Sigmoid colon (tissue), 7 donors: Measurements from ENCODE around the gene GPR39. TPM values are rescaled to one million over a fixed set of nuclear protein-coding genes. Genes with fewer than 3 reads are reported as not detected.

Experiments
- DNase-seq: peaks from one replicate; pipeline ENCODE4 v3.0.0-alpha.2; 2019
- H3K27ac ChIP-seq, 4 donors: fragments of 200-600 bp; sonication (generic); one replicate each; pipeline ENCODE4 v1.5.1; 2016 to 2019; ENCODE audit warnings: mild to moderate bottlenecking in 1 of 4
- H3K27me3 ChIP-seq, 3 donors: fragments of 200-600 bp; sonication (generic); one replicate each; pipeline ENCODE4 v1.5.1; 2019; ENCODE audit warnings: mild to moderate bottlenecking in 1 of 3
- H3K36me3 ChIP-seq, 4 donors: fragments of 200-600 bp; sonication (generic); one replicate each; pipeline ENCODE4 v1.5.1; 2016 to 2019
- H3K4me1 ChIP-seq, 4 donors: fragments of 200-600 bp; sonication (generic); one replicate each; pipeline ENCODE4 v1.5.1; 2017 to 2019
- H3K4me3 ChIP-seq, 4 donors: fragments of 200-600 bp; sonication (generic); one replicate each; pipeline ENCODE4 v1.5.1; 2017 to 2019; ENCODE audit warnings: mild to moderate bottlenecking in 2 of 4, moderate library complexity in 1 of 4
- H3K9me3 ChIP-seq, 4 donors: fragments of 200-600 bp in 3 of 4; sonication (generic) in 3 of 4; one replicate each; pipeline versions ENCODE4 v1.5.1 to v1.6.1; 2013 to 2019
- CTCF ChIP-seq, 4 experiments: fragments of 450-650 bp in 3 of 4; fragments of 200-600 bp in 1 of 4; IDR thresholded peaks; one replicate each; pipeline ENCODE4 v1.5.1; 2016 to 2019; ENCODE audit warnings: antibody characterized with exemption in 4 of 4, mild to moderate bottlenecking in 3 of 4, moderate library complexity in 2 of 4
- EP300 ChIP-seq, 4 donors: sonication (generic); formaldehyde crosslinking; IDR thresholded peaks; one replicate each; pipeline ENCODE4 v1.6.1; 2017; ENCODE audit warnings: antibody characterized with exemption in 4 of 4
- POLR2A ChIP-seq, 2 donors: fragments of 450-650 bp; IDR thresholded peaks; one replicate each; pipeline ENCODE4 v1.6.1; 2016; ENCODE audit warnings: antibody characterized with exemption in 2 of 2, mild to moderate bottlenecking in 2 of 2, moderate library complexity in 2 of 2
- POLR2AphosphoS5 ChIP-seq, 4 donors: sonication (generic); formaldehyde crosslinking; IDR thresholded peaks; one replicate each; pipeline ENCODE4 v1.6.1; 2017; ENCODE audit warnings: antibody characterized with exemption in 4 of 4
- WGBS, 2 donors: extraction: QIAGEN DNeasy Blood & Tissue Kit; methylation state at CpG; one replicate each; pipeline ENCODE4 v1.1.7; 2013; 5-methylcytosine and 5-hydroxymethylcytosine counted together
- intact Hi-C: fragments of 100-400 bp; cut with DNase I; formaldehyde crosslinking; loops from one replicate; pipeline ENCODE4 v1.15.1; 2023
- polyA plus RNA-seq, 3 donors: library from polyadenylated mRNA; stranded (reverse); fragments of 200-250 nt; gene quantifications; one replicate each; pipeline ENCODE4 v1.2.3, GENCODE V29; 2013
- total RNA-seq, 4 donors: library from RNA; depleted of rRNA; stranded (reverse); fragments of >200 nt; gene quantifications; one replicate each; pipeline ENCODE4 v1.1.0, GENCODE V29; 2016
- donor health status: healthy with polysubstance abuse.
- donor health status: Bipolar disorder and iron deficiency.
- donor health status: healthy.

Gene GPR39
- total and polyA plus RNA-seq, 7 donors: 0.28 to 7.7 (median 1.6) TPM; not detected in 1

GRCh38 chr2:132439703-132440398, 23.2 kb downstream of the GPR39 start:
- Histone ChIP-seq H3K36me3 (no peaks in the 10 kb centered on the region), H3K27me3 (no peaks in the 10 kb centered on the region), H3K27ac (no peak overlapping the region), H3K9me3 (no peaks in the 10 kb centered on the region), H3K4me3 (no peak overlapping the region), H3K4me1 (no peaks in the 10 kb centered on the region)
- WGBS, 2 donors: 79 to 81% methylated on average over 6 of the region's 6 CpGs
- no peak for DNase-seq
- intact Hi-C loops: no loop called here
- TF ChIP-seq POLR2AphosphoS5 (IDR thresholded peaks at IDR 0.05) (no peak), EP300 (IDR thresholded peaks at IDR 0.05) (no peak), CTCF (IDR thresholded peaks at IDR 0.05) (no peak), POLR2A (IDR thresholded peaks at IDR 0.05) (no peak)

DNA sequence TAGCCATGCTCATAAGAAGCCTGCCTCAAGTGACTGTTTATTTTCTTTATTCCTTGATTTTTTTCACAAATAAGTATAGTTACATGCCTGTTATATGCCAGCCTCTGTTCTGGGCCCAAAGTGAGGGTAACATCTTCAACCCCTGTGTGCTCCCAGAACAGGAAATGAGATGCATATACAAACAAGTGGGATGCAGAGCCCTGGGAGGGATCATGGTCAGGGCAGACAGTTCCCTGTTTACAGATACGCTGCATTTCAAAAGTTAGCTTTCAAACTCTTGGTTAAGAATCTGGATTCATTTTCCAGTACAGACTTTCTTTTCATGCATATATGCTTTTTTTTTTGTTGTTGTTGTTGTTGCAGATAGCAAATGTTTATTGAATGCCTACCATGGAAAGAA, 24.4 kb downstream of the GPR39 start:
- no peaks in the 10 kb centered on the region for H3K9me3 ChIP-seq
- H3K27me3 ChIP-seq: no peaks in the 10 kb centered on the region
- no peaks in the 10 kb centered on the region for H3K4me1 ChIP-seq
- TF ChIP-seq POLR2AphosphoS5 (IDR thresholded peaks at IDR 0.05) (no peak), CTCF (IDR thresholded peaks at IDR 0.05) (no peak)
- H3K27ac ChIP-seq: no peak overlapping the region
- no peaks in the 10 kb centered on the region for H3K36me3 ChIP-seq
- 76 to 94% methylated on average over 1 of the region's 1 CpG for WGBS, 2 donors
- H3K4me3 ChIP-seq: no peak overlapping the region
- DNase-seq: no peak
- intact Hi-C loops: no loop called here

GRCh38 chr2:132442278-132442677, 25.7 kb downstream of the GPR39 start:
- Histone ChIP-seq H3K9me3 (no peaks in the 10 kb centered on the region), H3K27ac (no peak overlapping the region), H3K36me3 (no peaks in the 10 kb centered on the region), H3K4me1 (no peaks in the 10 kb centered on the region), H3K4me3 (no peak overlapping the region), H3K27me3 (no peaks in the 10 kb centered on the region)
- no peak for DNase-seq
- TF ChIP-seq CTCF (IDR thresholded peaks at IDR 0.05) (no peak), EP300 (IDR thresholded peaks at IDR 0.05) (no peak), POLR2AphosphoS5 (IDR thresholded peaks at IDR 0.05) (no peak), POLR2A (IDR thresholded peaks at IDR 0.05) (no peak)
- 77 to 84% methylated on average over 7 of the region's 7 CpGs for WGBS, 2 donors
- intact Hi-C loops: no loop called here

DNA sequence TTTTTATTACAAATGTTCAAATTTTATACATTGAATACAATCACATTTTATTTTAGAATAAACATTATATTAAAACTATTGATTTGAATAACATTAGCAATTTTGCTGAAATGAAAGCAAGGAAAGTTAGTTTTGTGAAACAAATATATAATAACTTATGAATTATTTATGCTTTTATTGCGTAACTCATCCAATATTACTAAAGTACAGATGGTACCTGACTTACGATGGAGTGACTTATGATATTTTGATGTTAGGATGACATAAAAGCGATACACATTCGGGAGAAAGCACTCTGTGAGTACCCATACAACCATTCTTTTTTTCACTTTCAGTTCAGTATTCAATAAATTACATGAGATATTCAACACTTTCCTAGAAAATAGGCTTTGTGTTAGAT, 26.5 kb downstream of the GPR39 start:
- no peaks in the 10 kb centered on the region for H3K36me3 ChIP-seq
- no peak overlapping the region for H3K4me3 ChIP-seq
- 80 to 97% methylated on average over 4 of the region's 4 CpGs for WGBS, 2 donors
- no peak for DNase-seq
- TF ChIP-seq POLR2A (IDR thresholded peaks at IDR 0.05) (no peak), EP300 (IDR thresholded peaks at IDR 0.05) (no peak), POLR2AphosphoS5 (IDR thresholded peaks at IDR 0.05) (no peak), CTCF (IDR thresholded peaks at IDR 0.05) (no peak)
- intact Hi-C loops: no loop called here
- no peaks in the 10 kb centered on the region for H3K4me1 ChIP-seq
- no peak overlapping the region for H3K27ac ChIP-seq
- H3K27me3 ChIP-seq: no peaks in the 10 kb centered on the region
- no peaks in the 10 kb centered on the region for H3K9me3 ChIP-seq

- DNase-seq: no peak
- Histone ChIP-seq H3K27me3 (no peaks in the 10 kb centered on the region), H3K9me3 (no peaks in the 10 kb centered on the region), H3K4me1 (no peaks in the 10 kb centered on the region), H3K4me3 (no peak overlapping the region), H3K27ac (no peak overlapping the region), H3K36me3 (no peaks in the 10 kb centered on the region)
- TF ChIP-seq EP300 (IDR thresholded peaks at IDR 0.05): no peak
- TF ChIP-seq POLR2A (IDR thresholded peaks at IDR 0.05): no peak
- TF ChIP-seq POLR2AphosphoS5 (IDR thresholded peaks at IDR 0.05): no peak
- no peak for TF ChIP-seq CTCF (IDR thresholded peaks at IDR 0.05)
- intact Hi-C loops: no loop called here
- WGBS, 2 donors: 84 to 90% methylated on average over 2 of the region's 2 CpGs
Observed at GRCh38 chr2:132446444-132446843, 29.8 kb downstream of the GPR39 start.
